Keratinocyte (primary cell): ENCODE measurements around the gene ANKUB1. TPM values are rescaled to one million over a fixed set of nuclear protein-coding genes. Genes with fewer than 3 reads are reported as not detected.

Source experiments
- DNase-seq: peaks from one replicate; pipeline ENCODE4 v3.0.0-alpha.2; 2011; ENCODE audit warnings: low read depth, missing footprints, low spot score
- FAIRE-seq: peaks from 2 replicates; lab custom pipeline; 2011; peaks lifted over from hg19 to GRCh38; lab: Jason Lieb, UNC
- H2AFZ ChIP-seq: 2 replicates; pipeline ENCODE4 v1.6.0; 2012; ENCODE audit warnings: low read length, control low read depth, inconsistent platforms; ENCODE audit not compliant: control insufficient read depth
- H3K27ac ChIP-seq: 2 replicates; pipeline ENCODE4 v1.5.1; 2011; ENCODE audit warnings: low read length; ENCODE audit not compliant: control insufficient read depth, insufficient read depth
- H3K27me3 ChIP-seq: 3 replicates; pipeline ENCODE4 v1.6.0; 2011; ENCODE audit warnings: low read length; ENCODE audit not compliant: control insufficient read depth, insufficient read depth; ENCODE audit errors: extremely low read depth
- H3K36me3 ChIP-seq, 2 experiments: 2 replicates in 1 of 2; 3 replicates in 1 of 2; pipeline ENCODE4 v1.5.1; 2011; ENCODE audit warnings: low read length in 2 of 2, mild to moderate bottlenecking in 1 of 2; ENCODE audit not compliant: control insufficient read depth in 2 of 2, insufficient read depth in 2 of 2; ENCODE audit errors: extremely low read depth in 1 of 2
- H3K4me1 ChIP-seq: 3 replicates; pipeline ENCODE4 v1.5.1; 2011; ENCODE audit warnings: low read length; ENCODE audit not compliant: control insufficient read depth, insufficient read depth; ENCODE audit errors: extremely low read depth
- H3K4me2 ChIP-seq: 3 replicates; pipeline ENCODE4 v1.6.0; 2011; ENCODE audit warnings: low read depth, low read length; ENCODE audit not compliant: control insufficient read depth, insufficient read depth; ENCODE audit errors: extremely low read depth
- H3K4me3 ChIP-seq, 3 experiments: fragments of 200-600 bp in 1 of 3; sonication (generic) in 1 of 3; 2 replicates in 2 of 3; 3 replicates in 1 of 3; pipeline ENCODE4 v1.5.1; 2011 to 2016; ENCODE audit warnings: low read length in 3 of 3, mild to moderate bottlenecking in 3 of 3, control low read depth in 2 of 3, inconsistent platforms in 1 of 3, low read depth in 1 of 3, mixed read lengths in 1 of 3, mixed run types in 1 of 3, moderate library complexity in 1 of 3; ENCODE audit not compliant: control insufficient read depth in 2 of 3, insufficient read depth in 2 of 3; ENCODE audit errors: extremely low read depth in 1 of 3
- H3K79me2 ChIP-seq: 2 replicates; pipeline ENCODE4 v1.6.0; 2012; ENCODE audit warnings: low read length; ENCODE audit not compliant: control insufficient read depth, insufficient read depth
- H3K9ac ChIP-seq: 3 replicates; pipeline ENCODE4 v1.6.0; 2011; ENCODE audit warnings: low read length; ENCODE audit not compliant: control insufficient read depth, insufficient read depth; ENCODE audit errors: extremely low read depth
- H3K9me1 ChIP-seq: 3 replicates; pipeline ENCODE4 v1.6.0; 2011; ENCODE audit warnings: low read length; ENCODE audit not compliant: control insufficient read depth, insufficient read depth; ENCODE audit errors: extremely low read depth
- H3K9me3 ChIP-seq: 2 replicates; pipeline ENCODE4 v1.5.1; 2012; ENCODE audit warnings: low read depth, low read length; ENCODE audit not compliant: control insufficient read depth
- H4K20me1 ChIP-seq: 3 replicates; pipeline ENCODE4 v1.6.0; 2011; ENCODE audit warnings: low read length; ENCODE audit not compliant: control insufficient read depth, insufficient read depth; ENCODE audit errors: extremely low read depth
- EZH2 ChIP-seq: IDR thresholded peaks from one replicate; pipeline ENCODE4 v1.6.1; 2012; ENCODE audit warnings: inconsistent platforms, mild to moderate bottlenecking, low read length, moderate library complexity
- dilution Hi-C: fragments of 300-500 bp; cut with MboI; formaldehyde crosslinking; loops from one replicate; pipeline ENCODE4 v1.7.0; 2020; ENCODE audit warnings: low sequenced_read_pairs; ENCODE audit not compliant: extremely low pct_ligation_motif_present
- polyA plus RNA-seq, 5 experiments: library from polyadenylated mRNA; depleted of rRNA in 3 of 5; stranded (reverse) in 3 of 5; stranded (forward) in 1 of 5; unstranded in 1 of 5; fragments of >200 nt; gene quantifications; 1 replicate in 1 of 5; 2 replicates in 3 of 5; 3 replicates in 1 of 5; pipeline versions ENCODE4 v1.2.1 to v1.2.3, GENCODE V29; 2011 to 2012; ENCODE audit warnings: missing spikeins in 2 of 5, low read depth in 1 of 5, low replicate concordance in 1 of 5
- TF ChIP-seq, protein P1 (sequence below), 3 experiments: IDR thresholded peaks in 1 of 3; conservative IDR thresholded peaks in 1 of 3; optimal IDR thresholded peaks in 1 of 3; 2 replicates in 2 of 3; 3 replicates in 1 of 3; pipeline versions ENCODE3 to v1.5.1; 2011; ENCODE audit warnings: low read length in 3 of 3, mild to moderate bottlenecking in 3 of 3, moderate library complexity in 2 of 3, control low read depth in 1 of 3, inconsistent platforms in 1 of 3; ENCODE audit not compliant: insufficient read depth in 2 of 3; ENCODE audit errors: extremely low read depth in 1 of 3

ANKUB1 gene
- polyA plus RNA-seq, 1 donor (not counting 4 experiments of a cell fraction or from before 2014, with no cell fraction given), result 0.66 TPM

DNA sequence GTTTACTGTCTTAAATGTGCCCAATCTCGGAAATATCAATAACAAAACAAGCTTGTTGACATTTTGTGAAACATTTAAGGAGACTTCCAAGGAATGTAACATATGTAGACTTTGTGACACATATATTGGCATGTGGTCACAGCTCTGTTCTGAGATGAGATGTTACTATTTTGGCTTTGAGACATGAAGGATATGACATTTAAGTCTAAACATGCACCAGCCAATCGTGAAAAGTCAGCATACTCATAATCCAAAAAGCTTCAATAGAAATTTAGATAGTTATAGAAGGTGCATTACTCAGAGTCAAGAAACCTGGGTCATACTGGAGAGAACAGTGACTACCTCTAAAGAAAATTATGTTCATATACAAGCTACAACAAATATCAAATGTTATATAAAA lies 53.5 kb downstream of the ANKUB1 start:
- H3K4me2 ChIP-seq, result no peak overlapping the region
- H3K9me3 ChIP-seq, result no peaks in the 10 kb centered on the region
- H3K9ac ChIP-seq, result no peak overlapping the region
- no peaks in the 10 kb centered on the region for H4K20me1 ChIP-seq
- peaks cover 9% of the 10 kb centered on the region for H3K4me1 ChIP-seq
- no peak for TF ChIP-seq EZH2
- TF ChIP-seq, protein P1, sequence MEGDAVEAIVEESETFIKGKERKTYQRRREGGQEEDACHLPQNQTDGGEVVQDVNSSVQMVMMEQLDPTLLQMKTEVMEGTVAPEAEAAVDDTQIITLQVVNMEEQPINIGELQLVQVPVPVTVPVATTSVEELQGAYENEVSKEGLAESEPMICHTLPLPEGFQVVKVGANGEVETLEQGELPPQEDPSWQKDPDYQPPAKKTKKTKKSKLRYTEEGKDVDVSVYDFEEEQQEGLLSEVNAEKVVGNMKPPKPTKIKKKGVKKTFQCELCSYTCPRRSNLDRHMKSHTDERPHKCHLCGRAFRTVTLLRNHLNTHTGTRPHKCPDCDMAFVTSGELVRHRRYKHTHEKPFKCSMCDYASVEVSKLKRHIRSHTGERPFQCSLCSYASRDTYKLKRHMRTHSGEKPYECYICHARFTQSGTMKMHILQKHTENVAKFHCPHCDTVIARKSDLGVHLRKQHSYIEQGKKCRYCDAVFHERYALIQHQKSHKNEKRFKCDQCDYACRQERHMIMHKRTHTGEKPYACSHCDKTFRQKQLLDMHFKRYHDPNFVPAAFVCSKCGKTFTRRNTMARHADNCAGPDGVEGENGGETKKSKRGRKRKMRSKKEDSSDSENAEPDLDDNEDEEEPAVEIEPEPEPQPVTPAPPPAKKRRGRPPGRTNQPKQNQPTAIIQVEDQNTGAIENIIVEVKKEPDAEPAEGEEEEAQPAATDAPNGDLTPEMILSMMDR (optimal IDR thresholded peaks at IDR 0.05 in 1 of 3, IDR thresholded peaks at IDR 0.05 in 1 of 3, conservative IDR thresholded peaks at IDR 0.05 in 1 of 3; ENCODE audit: extremely low read depth in 1 of 3, insufficient read depth in 2 of 3, low read length in 3 of 3), result no peak
- FAIRE-seq (no peak), DNase-seq (no peak)
- dilution Hi-C loops, result no loop called here
- H3K9me1 ChIP-seq, result no peaks in the 10 kb centered on the region
- H3K79me2 ChIP-seq, result no peaks in the 10 kb centered on the region
- no peak overlapping the region for H2AFZ ChIP-seq
- H3K27me3 ChIP-seq, result no peaks in the 10 kb centered on the region
- H3K27ac ChIP-seq, result no peak overlapping the region
- H3K4me3 ChIP-seq, result no peak overlapping the region
- H3K36me3 ChIP-seq, result peaks cover 0 to 5% of the 10 kb centered on the region in 2 experiments

DNA sequence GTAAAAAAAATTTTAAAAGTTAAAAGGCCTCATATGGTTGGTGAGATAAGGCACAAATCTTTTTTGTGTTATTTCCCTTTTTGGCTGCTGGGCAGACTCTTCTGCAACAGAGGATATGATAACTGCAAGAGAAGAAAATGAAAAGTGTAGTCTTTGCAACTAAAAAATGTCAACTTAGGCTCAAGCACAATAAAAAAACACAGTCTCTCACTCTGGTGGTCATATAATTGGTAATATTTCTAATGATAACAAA lies 55.5 kb downstream of the ANKUB1 start:
- FAIRE-seq (no peak), DNase-seq (no peak)
- Histone ChIP-seq H3K27ac (no peak overlapping the region), H3K9me1 (no peaks in the 10 kb centered on the region), H3K4me1 (peaks cover 9% of the 10 kb centered on the region), H4K20me1 (no peaks in the 10 kb centered on the region), H3K9ac (no peak overlapping the region), H2AFZ (no peak overlapping the region), H3K79me2 (no peaks in the 10 kb centered on the region), H3K27me3 (no peaks in the 10 kb centered on the region), H3K9me3 (no peaks in the 10 kb centered on the region), H3K4me2 (no peak overlapping the region), H3K36me3 (peaks cover 0 to 5% of the 10 kb centered on the region in 2 experiments), H3K4me3 (no peak overlapping the region)
- no peak for TF ChIP-seq EZH2
- TF ChIP-seq, protein P1 (optimal IDR thresholded peaks at IDR 0.05 in 1 of 3, IDR thresholded peaks at IDR 0.05 in 1 of 3, conservative IDR thresholded peaks at IDR 0.05 in 1 of 3; ENCODE audit: extremely low read depth in 1 of 3, insufficient read depth in 2 of 3, low read length in 3 of 3), result no peak
- dilution Hi-C loops, result no loop called here
